AG04450 (cell line): ENCODE data around the gene BAG1. TPM values are rescaled to one million over a fixed set of nuclear protein-coding genes. Genes with fewer than 3 reads are reported as not detected.

Source experiments
- CTCF ChIA-PET: fragments of 300-600, 350-600 bp; formaldehyde crosslinking; extraction: SDS; loops from one replicate; lab custom pipeline; 2022; ENCODE audit warnings: antibody characterized with exemption, inconsistent platforms; lab: Charles Lee
- POLR2A ChIA-PET: fragments of 350-600 bp; formaldehyde crosslinking; extraction: SDS; loops from one replicate; lab custom pipeline; 2021; ENCODE audit warnings: antibody characterized with exemption, inconsistent platforms; lab: Yijun Ruan, JAX
- DNase-seq: peaks from one replicate; pipeline ENCODE4 v3.0.0-alpha.2; 2011; ENCODE audit warnings: low read depth, low spot score
- H3K27ac ChIP-seq: one replicate; pipeline ENCODE4 v1.5.1; 2012; ENCODE audit warnings: low read depth, low read length, control low read depth
- H3K27me3 ChIP-seq: one replicate; pipeline ENCODE4 v1.6.0; 2012; ENCODE audit warnings: low read length; ENCODE audit not compliant: control insufficient read depth, insufficient read depth
- H3K4me3 ChIP-seq: 2 replicates; pipeline ENCODE4 v1.5.1; 2011; ENCODE audit warnings: mild to moderate bottlenecking, low read depth, low read length, control low read depth
- H3K9me3 ChIP-seq: 2 replicates; pipeline ENCODE4 v1.5.1; 2012; ENCODE audit warnings: low read length; ENCODE audit not compliant: control insufficient read depth, insufficient read depth
- polyA plus RNA-seq: library from polyadenylated mRNA; depleted of rRNA; stranded (reverse); fragments of >200 nt; gene quantifications from 2 replicates; pipeline ENCODE4 v1.2.3, GENCODE V29; 2011
- TF ChIP-seq, protein P1 (sequence below): IDR thresholded peaks from 2 replicates; pipeline ENCODE4 v1.5.1; 2011; ENCODE audit warnings: low read depth, low read length, control low read depth, inconsistent platforms

The BAG1 gene
- polyA plus RNA-seq, 1 experiment = 31.7 TPM

DNA sequence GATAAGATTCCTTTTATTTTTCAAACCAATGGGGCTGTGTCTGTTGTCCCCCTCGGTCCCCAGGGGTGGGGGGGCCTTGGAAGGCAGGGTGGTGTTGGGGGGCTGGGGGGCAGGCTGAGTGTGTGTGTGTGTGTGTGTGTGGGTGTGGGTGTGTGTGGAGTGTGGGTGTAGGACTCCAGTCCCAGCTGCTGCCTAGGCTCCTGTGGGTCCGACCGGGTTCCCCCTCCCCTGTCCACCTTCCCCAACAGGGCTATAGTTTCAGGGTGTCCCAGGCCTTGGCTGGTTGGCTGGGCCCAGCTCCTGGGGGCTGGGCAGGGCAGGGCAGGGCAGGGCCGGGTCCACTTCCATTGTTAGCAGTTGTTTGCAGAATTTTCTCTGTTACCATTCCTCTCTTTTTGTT, 23.7 kb upstream of the BAG1 start:
- no peak for DNase-seq
- H3K27me3 ChIP-seq = no peaks in the 10 kb centered on the region
- ChIA-PET CTCF (interaction anchor here (0.6 to 2.8 kb wide), 8 partner anchors 9 to 178 kb away, joined by 3 to 30 read pairs (median 8); partner anchors contain the start of gene AQP3), POLR2A (no interaction called here)
- H3K4me3 ChIP-seq = no peak overlapping the region
- H3K9me3 ChIP-seq = peaks cover 4% of the 10 kb centered on the region; the same call in 1 of the 2 replicates
- TF ChIP-seq, protein P1, sequence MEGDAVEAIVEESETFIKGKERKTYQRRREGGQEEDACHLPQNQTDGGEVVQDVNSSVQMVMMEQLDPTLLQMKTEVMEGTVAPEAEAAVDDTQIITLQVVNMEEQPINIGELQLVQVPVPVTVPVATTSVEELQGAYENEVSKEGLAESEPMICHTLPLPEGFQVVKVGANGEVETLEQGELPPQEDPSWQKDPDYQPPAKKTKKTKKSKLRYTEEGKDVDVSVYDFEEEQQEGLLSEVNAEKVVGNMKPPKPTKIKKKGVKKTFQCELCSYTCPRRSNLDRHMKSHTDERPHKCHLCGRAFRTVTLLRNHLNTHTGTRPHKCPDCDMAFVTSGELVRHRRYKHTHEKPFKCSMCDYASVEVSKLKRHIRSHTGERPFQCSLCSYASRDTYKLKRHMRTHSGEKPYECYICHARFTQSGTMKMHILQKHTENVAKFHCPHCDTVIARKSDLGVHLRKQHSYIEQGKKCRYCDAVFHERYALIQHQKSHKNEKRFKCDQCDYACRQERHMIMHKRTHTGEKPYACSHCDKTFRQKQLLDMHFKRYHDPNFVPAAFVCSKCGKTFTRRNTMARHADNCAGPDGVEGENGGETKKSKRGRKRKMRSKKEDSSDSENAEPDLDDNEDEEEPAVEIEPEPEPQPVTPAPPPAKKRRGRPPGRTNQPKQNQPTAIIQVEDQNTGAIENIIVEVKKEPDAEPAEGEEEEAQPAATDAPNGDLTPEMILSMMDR = no peak
- no peak overlapping the region for H3K27ac ChIP-seq

DNA sequence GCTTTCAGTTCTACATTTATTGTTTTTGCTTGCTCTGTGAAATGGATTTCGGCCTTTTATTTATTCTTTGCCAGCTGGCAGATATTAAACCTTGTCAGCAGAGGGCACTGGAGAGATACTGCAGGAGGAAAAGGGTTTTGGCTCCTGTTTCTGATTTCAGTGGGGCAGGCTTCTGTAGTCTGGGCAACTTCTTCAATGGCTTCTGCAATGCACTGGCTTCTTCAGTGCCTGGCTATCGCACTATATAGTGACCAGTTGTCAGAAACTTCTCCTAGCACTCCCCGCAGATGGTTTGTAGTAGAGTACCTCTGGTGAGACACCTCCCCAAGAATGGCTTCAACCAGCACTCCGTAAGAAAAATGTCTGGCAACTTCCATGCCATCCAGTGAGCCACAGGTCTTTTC, 22.6 kb upstream of the BAG1 start:
- H3K9me3 ChIP-seq = peaks cover 4% of the 10 kb centered on the region; the same call in 1 of the 2 replicates
- DNase-seq = peak; percentile 55

DNA sequence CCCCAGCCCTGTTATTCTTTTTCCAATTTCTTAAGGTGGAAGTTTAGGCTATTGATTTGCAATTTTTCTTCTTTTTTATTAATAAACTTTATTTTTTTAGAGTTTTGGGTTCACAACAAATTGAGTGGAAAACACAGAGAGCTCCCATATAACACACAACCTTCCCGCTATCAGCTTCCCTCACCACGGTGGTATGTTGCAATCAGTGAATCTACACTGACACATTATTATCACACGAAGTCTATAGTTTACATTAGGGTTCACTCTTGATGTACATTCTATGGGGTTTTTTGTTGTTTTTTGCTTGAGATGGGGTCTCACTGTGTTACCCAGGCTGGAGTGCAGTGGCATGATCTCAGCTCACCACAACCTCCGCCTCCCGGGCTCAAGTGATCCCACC, 21.0 kb upstream of the BAG1 start:
- Histone ChIP-seq H3K9me3 (peaks cover under 1% of the 10 kb centered on the region; the same call in 1 of the 2 replicates), H3K4me3 (no peak overlapping the region), H3K27me3 (no peaks in the 10 kb centered on the region), H3K27ac (no peak overlapping the region)
- TF ChIP-seq, protein P1 = no peak
- ChIA-PET POLR2A (no interaction called here), CTCF (interaction anchor here (0.6 to 2.8 kb wide), 6 partner anchors 12 to 436 kb away, joined by 3 to 11 read pairs (median 6); no protein-coding TSS in a partner anchor)
- no peak for DNase-seq

More for the DNA sequence above, 22.6 kb upstream of the BAG1 start:
- TF ChIP-seq, protein P1 = peak; percentile 89
- Histone ChIP-seq H3K4me3 (no peak overlapping the region), H3K27me3 (no peaks in the 10 kb centered on the region), H3K27ac (no peak overlapping the region)
- POLR2A ChIA-PET = no interaction called here
- CTCF ChIA-PET = interaction anchor here (0.6 to 2.8 kb wide), 17 partner anchors 10 to 436 kb away, joined by 3 to 30 read pairs (median 4); partner anchors contain the start of gene AQP3

DNA sequence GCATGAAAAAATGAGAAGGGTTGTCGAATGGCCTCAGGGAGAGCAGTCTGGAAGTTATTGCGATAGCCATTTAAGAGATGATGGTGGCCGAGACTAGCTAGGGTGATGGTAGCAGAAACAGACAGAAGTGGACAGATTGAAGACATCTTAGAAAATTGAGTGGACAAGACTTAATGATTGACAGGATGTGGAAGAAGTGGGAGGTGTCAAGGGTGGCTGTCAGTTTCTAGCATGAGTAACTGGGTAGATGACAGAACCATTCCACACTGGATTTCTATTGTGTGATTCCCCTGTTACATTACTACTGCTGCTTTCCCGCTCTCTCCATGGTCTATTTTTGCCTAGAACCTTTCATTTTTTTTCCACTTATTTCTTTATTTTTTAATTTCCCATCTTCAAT, 13.0 kb upstream of the BAG1 start:
- CTCF ChIA-PET = no interaction called here
- TF ChIP-seq, protein P1 = no peak
- H3K9me3 ChIP-seq = no peaks in the 10 kb centered on the region

DNA sequence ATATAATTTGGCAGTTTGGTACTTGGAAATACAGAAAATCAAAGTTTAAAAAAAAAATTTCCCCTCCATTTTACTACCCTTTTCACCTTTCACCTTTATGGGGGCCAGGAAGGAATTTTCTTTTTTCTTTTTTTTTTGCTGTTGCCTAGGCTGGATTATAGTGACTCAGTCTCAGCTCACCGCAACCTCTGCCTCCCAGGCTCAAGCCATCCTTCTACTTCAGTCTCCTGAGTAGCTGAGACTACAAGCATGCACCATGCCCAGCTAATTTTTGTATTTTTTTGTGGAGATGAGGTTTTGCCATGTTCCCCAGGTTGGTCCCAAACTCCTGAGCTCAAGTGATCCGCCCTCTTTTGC, 9.4 kb upstream of the BAG1 start:
- POLR2A ChIA-PET = interaction anchor here (0.6 to 1.1 kb wide), 3 partner anchors 9 to 229 kb away, joined by 3 to 4 read pairs (median 3); partner anchors contain the start of genes BAG1 and CHMP5

More for the DNA sequence above, 13.0 kb upstream of the BAG1 start:
- H3K27me3 ChIP-seq = no peaks in the 10 kb centered on the region
- no peak for DNase-seq
- H3K4me3 ChIP-seq = no peak overlapping the region
- POLR2A ChIA-PET = no interaction called here
- H3K27ac ChIP-seq = no peak overlapping the region

More for the DNA sequence above, 9.4 kb upstream of the BAG1 start:
- TF ChIP-seq, protein P1 = no peak
- DNase-seq = no peak
- CTCF ChIA-PET = interaction anchor here (1.1 to 2.0 kb wide), 6 partner anchors 13 to 193 kb away, joined by 3 to 11 read pairs (median 4); no protein-coding TSS in a partner anchor
- H3K9me3 ChIP-seq = no peaks in the 10 kb centered on the region
- no peak overlapping the region for H3K27ac ChIP-seq
- no peak overlapping the region for H3K4me3 ChIP-seq
- no peaks in the 10 kb centered on the region for H3K27me3 ChIP-seq
